Lower leg skin (tissue), 3 donors: ENCODE measurements around the gene GRB10.

Experiments
- POLR2A ChIP-seq, 2 donors: fragments of 450-650 bp; IDR thresholded peaks; one replicate each; pipeline ENCODE4 v1.6.1; 2016 to 2017; ENCODE audit warnings: antibody characterized with exemption in 2 of 2, mild to moderate bottlenecking in 1 of 2, moderate library complexity in 1 of 2
- TF ChIP-seq, protein P1 (sequence below), 3 donors: fragments of 450-650 bp; IDR thresholded peaks; one replicate each; pipeline ENCODE4 v1.5.1; 2016; ENCODE audit warnings: antibody characterized with exemption in 3 of 3, mild to moderate bottlenecking in 3 of 3, moderate library complexity in 2 of 3

DNA sequence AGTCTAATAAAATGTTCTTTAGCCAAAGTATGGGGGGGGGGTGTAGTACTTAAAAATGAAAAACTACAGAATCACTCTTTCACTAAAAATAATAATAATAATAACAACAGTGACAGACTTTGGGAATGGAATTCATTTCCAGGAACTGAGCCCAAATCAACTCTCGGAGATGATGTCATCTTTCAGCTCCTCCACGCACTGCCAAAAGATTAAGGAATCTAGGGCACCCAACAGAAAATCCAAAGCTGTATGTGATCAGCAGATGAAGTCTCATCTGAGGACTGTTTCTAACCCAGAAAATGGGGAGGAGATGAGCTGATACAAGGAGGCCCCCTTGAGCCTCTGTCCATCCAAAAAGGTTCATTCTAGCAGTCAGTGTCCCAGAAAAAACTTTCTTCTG, 54.5 kb downstream of the GRB10 start:
- TF ChIP-seq, protein P1, sequence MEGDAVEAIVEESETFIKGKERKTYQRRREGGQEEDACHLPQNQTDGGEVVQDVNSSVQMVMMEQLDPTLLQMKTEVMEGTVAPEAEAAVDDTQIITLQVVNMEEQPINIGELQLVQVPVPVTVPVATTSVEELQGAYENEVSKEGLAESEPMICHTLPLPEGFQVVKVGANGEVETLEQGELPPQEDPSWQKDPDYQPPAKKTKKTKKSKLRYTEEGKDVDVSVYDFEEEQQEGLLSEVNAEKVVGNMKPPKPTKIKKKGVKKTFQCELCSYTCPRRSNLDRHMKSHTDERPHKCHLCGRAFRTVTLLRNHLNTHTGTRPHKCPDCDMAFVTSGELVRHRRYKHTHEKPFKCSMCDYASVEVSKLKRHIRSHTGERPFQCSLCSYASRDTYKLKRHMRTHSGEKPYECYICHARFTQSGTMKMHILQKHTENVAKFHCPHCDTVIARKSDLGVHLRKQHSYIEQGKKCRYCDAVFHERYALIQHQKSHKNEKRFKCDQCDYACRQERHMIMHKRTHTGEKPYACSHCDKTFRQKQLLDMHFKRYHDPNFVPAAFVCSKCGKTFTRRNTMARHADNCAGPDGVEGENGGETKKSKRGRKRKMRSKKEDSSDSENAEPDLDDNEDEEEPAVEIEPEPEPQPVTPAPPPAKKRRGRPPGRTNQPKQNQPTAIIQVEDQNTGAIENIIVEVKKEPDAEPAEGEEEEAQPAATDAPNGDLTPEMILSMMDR (IDR thresholded peaks at IDR 0.05): no peak
- no peak for TF ChIP-seq POLR2A (IDR thresholded peaks at IDR 0.05)
